GM12891 (cell line): ENCODE data around the gene RRAD.
"Not testable (repeated sequence)": the region's sequence is repeated elsewhere in the genome, so short reads cannot be mapped to it uniquely, and the experiment has no call there.

ENCODE experiments used
- DNase-seq: peaks from one replicate; pipeline ENCODE4 v3.0.0; 2011; ENCODE audit warnings: low spot score; ENCODE audit not compliant: insufficient read length
- FAIRE-seq: peaks from 2 replicates; lab custom pipeline; 2011; peaks lifted over from hg19 to GRCh38; lab: Jason Lieb, UNC
- PAX5 ChIP-seq: IDR thresholded peaks from 2 replicates; pipeline ENCODE4 v1.6.1; 2011; ENCODE audit warnings: low read length, moderate library complexity, mild to moderate bottlenecking; ENCODE audit not compliant: insufficient read depth, severe bottlenecking
- POLR2A ChIP-seq: IDR thresholded peaks from 2 replicates; pipeline ENCODE4 v1.6.1; 2011; ENCODE audit warnings: low read depth, low read length, control low read depth
- POLR2AphosphoS5 ChIP-seq: IDR thresholded peaks from 2 replicates; pipeline ENCODE4 v1.6.1; 2011; ENCODE audit warnings: low read depth, low read length, control low read depth
- POU2F2 ChIP-seq: IDR thresholded peaks from 2 replicates; pipeline ENCODE4 v1.6.1; 2011; ENCODE audit warnings: low read depth, mild to moderate bottlenecking, control low read depth, low read length, moderate library complexity
- SPI1 ChIP-seq: IDR thresholded peaks from 2 replicates; pipeline ENCODE4 v1.6.1; 2011; ENCODE audit warnings: low read depth, low read length, control low read depth
- TAF1 ChIP-seq: IDR thresholded peaks from 2 replicates; pipeline ENCODE4 v1.6.1; 2011; ENCODE audit warnings: low read depth, low read length, control low read depth

The RRAD gene

DNA sequence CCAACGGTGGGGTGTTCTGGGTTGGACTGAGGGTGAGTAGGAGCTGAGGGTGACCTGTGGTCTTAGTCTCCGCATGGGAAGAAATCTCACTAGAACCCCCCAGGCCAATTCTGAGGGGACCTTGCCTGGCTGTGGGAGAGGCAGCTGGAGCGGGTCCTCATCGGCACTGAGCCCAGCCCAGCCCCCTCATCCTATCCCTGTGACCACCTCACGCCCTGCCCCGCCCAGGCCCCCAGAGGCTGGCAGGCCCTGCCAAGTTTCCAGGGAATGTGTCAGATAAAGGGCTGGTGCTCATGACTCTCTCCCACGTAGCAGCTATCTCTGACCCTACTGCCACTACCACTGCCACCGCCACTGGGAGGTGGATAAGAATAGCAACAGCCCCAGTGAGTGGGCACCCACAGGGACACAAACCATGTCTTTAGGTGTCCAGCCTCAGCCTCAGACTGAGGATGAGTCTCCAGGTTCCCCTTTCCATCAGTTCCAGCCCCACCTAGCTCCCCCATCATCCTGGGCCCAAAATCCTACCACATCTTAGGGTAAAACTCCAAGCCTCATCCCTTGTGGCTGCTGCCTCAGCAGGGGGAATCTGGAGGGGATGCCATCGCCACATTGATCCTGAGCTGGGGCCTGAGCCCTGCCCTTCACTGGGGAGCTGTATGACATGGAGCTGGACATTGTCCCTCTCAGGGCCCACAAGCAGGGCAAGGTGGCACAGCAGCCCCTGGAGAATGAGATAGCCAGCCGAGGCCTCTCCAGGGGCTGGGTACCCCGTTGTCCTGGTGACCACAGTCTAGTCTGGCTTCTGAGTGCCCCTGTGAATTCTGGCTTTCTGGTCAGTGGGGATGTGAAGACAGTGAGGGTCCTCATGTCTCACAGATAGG, 21.5 kb downstream of the RRAD start:
- DNase-seq (peak; percentile 6), FAIRE-seq (no peak)
- no peak for TF ChIP-seq POU2F2
- TF ChIP-seq POLR2A: no peak
- TF ChIP-seq TAF1: no peak
- no peak for TF ChIP-seq SPI1
- TF ChIP-seq PAX5: no peak
- no peak for TF ChIP-seq POLR2AphosphoS5

DNA sequence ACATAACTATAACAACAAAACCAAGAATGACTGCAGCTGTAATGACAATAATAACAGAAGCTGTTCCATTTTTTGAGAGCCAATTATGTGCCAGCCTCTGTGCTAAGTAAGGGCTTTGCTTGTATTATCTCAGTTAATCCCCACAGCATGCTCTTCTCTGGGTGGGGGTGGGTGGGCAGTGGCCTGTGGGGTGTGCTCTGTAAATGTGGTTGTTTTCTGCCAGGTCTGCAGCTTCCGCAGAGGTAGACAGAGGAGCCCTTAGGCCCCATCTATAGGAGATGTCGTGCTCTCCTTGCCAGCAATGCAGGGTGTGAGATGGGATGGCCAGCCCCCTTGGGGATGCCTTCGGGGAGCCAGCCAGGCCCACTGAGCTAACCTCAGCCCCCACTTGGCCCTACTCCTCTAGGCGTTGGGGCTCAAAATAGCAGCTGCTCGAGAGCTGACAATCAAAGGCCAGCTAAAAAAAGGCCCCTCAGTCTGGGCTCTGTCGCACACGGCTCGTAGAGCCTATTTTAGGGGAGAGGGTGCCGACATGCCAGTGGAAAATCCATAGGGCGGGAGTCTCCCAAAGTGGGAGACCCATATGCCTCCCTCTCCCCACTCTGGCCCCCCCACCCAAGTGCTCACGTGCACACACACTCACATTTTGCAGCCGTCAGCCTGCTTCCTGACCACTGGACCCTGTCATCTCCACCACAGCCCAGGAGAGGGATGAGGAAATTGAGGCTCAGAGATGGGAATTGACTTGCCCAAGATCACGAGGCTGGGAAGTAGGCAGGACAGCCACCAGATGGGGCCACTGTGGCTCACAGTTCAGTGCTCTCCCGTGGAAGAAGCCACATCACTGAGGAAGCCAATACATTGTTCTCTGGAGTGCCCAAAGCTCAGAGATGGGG, 22.4 kb downstream of the RRAD start:
- DNase-seq (peak; percentile 5), FAIRE-seq (no peak)
- TF ChIP-seq POU2F2 (no peak), TAF1 (no peak), PAX5 (no peak), POLR2A (no peak), POLR2AphosphoS5 (no peak)

DNA sequence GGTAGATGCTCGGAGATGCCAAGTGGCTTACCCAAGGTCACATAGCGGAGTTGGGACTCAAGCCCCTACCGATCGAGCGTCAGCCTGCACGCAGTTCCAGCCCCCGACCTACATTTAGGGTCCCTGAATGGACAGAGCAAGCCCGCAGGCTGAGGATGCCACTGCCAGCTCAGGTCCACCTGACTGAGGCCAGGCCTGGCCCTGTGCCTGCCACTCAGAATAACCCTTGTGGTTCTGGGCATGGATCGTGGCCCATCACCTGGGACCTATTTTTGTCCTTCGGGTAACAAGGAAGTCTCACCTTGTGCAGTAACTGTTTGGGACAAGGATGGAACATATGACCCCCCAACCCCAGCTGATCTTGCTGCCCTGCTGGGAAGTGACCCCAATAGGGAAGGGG, 23.7 kb downstream of the RRAD start:
- TF ChIP-seq PAX5 (no peak), POLR2AphosphoS5 (no peak), POU2F2 (no peak), SPI1 (no peak), POLR2A (no peak), TAF1 (no peak)
- FAIRE-seq: no peak
- peak; percentile 4 for DNase-seq

DNA sequence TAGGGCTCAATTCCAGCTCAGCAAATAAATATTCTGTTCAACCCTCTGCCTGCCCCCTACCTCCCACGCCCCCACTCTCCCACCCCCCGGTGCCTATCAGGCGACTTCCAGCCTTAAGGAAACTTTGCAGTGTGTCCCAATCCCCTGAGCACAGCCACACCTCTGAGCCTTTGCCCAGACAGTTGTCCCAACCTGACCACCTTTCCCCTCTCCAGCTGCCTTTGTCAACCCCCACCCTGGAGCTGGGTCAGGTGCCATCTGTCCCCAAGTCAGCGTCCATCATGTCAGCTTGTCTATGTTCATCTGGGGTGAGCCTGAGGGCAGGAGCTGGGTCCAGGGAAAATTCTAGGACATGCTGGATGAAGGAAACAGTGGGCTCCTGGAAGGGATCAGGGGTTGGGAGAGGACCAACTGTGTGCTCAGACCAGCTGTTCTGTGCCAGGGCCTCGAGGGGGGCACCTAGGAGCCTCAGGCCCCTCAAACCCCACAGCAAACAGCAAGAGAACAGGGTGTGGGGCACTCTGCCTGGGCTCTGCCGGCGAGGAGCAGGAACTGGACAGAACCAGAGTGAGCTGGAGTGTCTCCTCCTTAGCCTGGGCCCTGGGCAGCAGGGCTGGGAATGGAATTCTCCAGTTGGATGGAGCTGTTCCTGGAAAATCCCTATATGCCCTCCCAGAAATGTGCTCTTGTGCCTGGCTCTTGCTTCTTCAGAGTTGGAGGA, 24.5 kb downstream of the RRAD start:
- TF ChIP-seq POU2F2: no peak
- no peak for TF ChIP-seq POLR2A
- no peak for TF ChIP-seq SPI1
- TF ChIP-seq PAX5: no peak
- TF ChIP-seq TAF1: no peak
- TF ChIP-seq POLR2AphosphoS5: no peak
- FAIRE-seq (no peak), DNase-seq (no peak)

DNA sequence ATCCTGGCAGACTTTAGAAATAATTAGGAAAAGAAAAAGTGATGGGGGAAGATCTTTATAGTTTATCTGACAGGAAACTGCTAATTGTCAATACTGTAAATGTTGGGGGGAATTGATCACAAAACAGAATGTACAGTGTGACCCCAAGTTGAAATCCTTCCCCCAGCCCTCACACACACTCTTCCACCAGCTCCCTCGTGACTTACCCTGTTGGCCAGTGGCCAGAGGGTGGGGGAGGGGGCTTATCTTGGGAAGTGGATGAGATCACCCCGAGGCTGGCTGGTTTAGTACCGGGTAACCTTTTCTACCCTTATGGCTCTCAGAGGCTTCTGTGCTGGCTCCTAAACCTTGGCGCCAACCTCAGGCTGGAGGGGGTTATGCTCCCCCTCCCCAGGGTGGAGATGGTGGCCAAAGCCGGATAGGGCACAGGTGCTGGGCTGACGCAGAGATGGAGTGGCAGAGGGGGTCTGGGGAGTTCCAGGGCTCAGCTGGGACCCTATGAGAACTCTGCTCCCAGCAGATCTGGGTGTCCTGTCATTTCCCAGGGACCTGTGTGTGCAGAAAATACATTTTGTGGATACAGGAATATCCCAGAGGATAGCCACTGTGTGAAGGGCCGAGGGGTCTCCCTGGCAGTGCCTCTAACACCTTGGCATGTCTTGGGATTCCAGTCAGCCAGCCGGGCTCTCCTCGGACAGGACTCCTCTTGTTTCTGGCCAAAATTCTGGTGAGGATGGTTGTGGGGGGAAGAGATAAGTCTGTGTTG, 25.2 kb downstream of the RRAD start:
- FAIRE-seq (no peak), DNase-seq (peak; percentile 0)
- TF ChIP-seq POLR2A (no peak), SPI1 (no peak), TAF1 (no peak), POU2F2 (no peak), PAX5 (no peak), POLR2AphosphoS5 (no peak)

DNA sequence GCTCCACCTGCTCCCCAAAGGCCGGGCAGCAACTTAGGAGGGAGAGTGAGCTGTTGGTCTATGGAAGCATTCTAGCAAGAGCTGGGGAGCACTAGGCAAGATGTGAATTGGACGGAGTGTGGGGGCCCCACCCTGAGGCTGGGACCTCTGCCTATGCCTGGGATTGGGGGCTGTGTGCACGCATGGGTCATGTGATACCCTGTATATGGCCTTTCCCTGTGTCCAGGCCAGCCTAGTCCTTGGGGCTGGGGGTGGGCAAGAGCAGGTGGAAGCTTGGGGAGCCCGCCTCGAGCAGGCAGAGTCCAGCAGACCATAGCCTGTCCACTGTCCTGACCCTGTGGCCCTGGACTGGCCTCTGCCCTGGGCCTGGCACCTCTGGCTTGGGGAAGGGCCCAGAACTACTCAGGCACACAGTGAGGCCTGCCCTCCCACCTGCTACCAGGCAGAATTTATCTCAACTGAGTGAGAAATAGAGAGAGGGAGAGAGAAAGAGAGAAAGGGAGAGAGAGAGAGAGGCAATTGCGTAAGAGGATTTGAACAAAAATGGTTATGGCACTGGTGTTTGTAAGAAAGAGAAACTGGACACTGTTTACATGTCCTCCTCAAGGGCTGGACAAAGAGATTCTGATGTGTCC, 25.9 kb downstream of the RRAD start:
- FAIRE-seq (no peak), DNase-seq (no peak)
- TF ChIP-seq POU2F2: no peak

DNA sequence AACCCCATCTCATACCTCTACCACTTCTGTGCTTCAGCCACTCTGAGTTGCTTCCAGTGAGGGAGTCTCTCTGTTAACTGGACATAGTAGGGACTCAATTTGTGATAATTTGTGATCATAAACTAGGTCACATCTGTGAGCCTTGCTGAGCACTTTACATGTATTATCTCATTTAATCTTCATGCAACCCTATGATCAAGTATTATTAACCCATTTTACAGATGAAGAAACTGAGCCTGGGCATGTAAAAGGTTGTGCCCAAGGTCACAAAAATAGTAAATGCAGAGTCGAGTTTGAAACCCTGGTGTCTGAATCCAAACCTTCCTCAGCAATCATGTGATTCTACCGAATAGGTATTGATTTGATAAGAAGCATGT, 26.4 kb downstream of the RRAD start:
- no peak for FAIRE-seq
- TF ChIP-seq TAF1: no peak
- no peak for TF ChIP-seq POU2F2
- no peak for TF ChIP-seq POLR2A
- no peak for TF ChIP-seq POLR2AphosphoS5
- no peak for TF ChIP-seq SPI1
- TF ChIP-seq PAX5: no peak
- DNase-seq: no peak

DNA sequence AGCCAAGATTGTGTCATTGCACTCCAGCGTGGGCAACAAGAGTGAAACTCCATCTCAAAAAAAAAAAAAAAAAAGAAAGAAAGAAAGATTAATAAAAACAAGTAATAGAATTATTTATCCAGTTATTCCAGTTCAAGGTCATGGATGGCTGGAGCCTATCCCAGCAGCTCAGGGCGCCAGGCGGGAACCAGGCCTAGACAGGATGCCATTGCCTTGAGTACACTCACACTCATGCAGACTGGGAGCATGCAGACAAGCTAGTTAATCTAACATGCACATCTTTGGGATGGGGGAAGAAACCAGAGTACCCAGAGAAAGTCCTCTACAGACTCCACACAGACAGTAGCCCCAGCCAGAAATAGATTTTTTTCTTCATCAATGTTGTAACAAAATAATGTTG, 27.1 kb downstream of the RRAD start:
- DNase-seq (no peak), FAIRE-seq (no peak)
- TF ChIP-seq POLR2A: no peak

DNA sequence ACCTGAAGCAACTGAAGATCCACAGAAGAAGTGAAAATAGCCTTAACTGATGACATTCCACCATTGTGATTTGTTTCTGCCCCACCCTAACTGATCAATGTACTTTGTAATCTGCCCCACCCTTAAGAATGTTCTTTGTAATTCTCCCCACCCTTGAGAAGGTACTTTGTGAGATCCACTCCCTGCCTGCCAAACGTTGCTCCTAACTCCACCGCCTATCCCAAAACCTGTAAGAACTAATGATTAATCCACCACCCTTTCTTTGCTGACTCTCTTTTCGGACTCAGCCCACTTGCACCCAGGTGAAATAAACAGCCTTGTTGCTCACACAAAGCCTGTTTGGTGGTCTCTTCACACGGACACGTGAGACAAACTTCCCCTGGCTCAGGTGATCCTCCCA, 28.7 kb downstream of the RRAD start:
- FAIRE-seq, DNase-seq: not testable (repeated sequence)
